Gastrocnemius medialis (tissue), 4 donors: ENCODE measurements around the gene WDR53.

Experiments used
- CTCF ChIP-seq, 5 experiments: fragments of 450-650 bp in 3 of 5; fragments of 200-600 bp in 2 of 5; sonication (generic) in 2 of 5; IDR thresholded peaks in 4 of 5; conservative IDR thresholded peaks in 1 of 5; 1 replicate in 4 of 5; 2 replicates in 1 of 5; pipeline ENCODE4 v1.5.1; 2016 to 2019; ENCODE audit warnings: antibody characterized with exemption in 5 of 5, mild to moderate bottlenecking in 3 of 5, moderate library complexity in 3 of 5
- POLR2A ChIP-seq, 2 donors: fragments of 450-650 bp; IDR thresholded peaks; one replicate each; pipeline ENCODE4 v1.6.1; 2017; ENCODE audit warnings: antibody characterized with exemption in 2 of 2, mild to moderate bottlenecking in 2 of 2, moderate library complexity in 2 of 2

DNA sequence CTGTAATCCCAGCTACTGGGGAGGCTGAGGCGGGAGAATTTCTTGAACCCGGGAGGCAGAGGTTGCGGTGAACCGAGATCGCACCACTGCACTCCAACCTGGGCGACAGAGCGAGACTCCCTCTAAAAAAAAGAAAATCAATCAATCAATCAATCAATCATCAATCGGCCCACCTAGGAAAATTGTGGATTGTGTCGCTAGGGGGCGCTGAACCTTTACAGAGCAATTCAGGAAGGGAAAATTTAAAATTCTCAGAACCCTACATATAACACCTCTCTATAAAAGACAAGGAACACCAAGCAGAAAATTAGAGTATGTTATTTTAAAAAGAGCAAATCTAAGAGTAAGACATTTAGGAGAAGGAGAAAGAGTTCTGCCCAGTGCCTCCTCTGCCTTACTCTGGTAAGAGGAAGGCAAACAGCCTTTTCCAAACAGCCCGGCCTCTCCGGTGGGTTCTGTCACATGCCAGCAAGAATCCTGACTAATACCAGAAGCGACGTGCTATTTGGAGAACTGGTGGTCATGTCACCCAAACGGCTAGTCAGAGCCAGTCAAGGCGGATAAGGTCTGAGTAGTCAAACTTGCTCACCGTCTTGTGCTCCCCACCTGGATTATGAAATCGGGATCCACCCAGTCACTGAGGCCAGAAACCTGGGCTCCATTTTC is 30.9 kb downstream of the WDR53 start:
- no peak for TF ChIP-seq POLR2A (IDR thresholded peaks at IDR 0.05)
- peak; percentile 51 to 84 (median 62) for TF ChIP-seq CTCF (IDR thresholded peaks at IDR 0.05 in 4 of 5, conservative IDR thresholded peaks at IDR 0.05 in 1 of 5)
